WERI-Rb-1 (cell line): ENCODE measurements around the gene TMEM185A.
"Not testable (repeated sequence)": the region's sequence is repeated elsewhere in the genome, so short reads cannot be mapped to it uniquely, and the experiment has no call there.

Experiments
- DNase-seq: peaks from one replicate; pipeline ENCODE4 v3.0.0-alpha.2; 2020
- H3K27ac ChIP-seq: fragments of 250-450 bp; sonication (Bioruptor Pico); 2 replicates; pipeline ENCODE4 v1.5.1; 2020; ENCODE audit warnings: mild to moderate bottlenecking, moderate library complexity
- H3K27me3 ChIP-seq: fragments of 250-450 bp; sonication (Bioruptor Pico); 2 replicates; pipeline ENCODE4 v1.5.1; 2021; ENCODE audit warnings: mild to moderate bottlenecking, low read depth, moderate library complexity; ENCODE audit not compliant: insufficient read depth, severe bottlenecking
- H3K36me3 ChIP-seq: fragments of 250-450 bp; sonication (Bioruptor Pico); 2 replicates; pipeline ENCODE4 v1.5.1; 2020; ENCODE audit warnings: mild to moderate bottlenecking, moderate library complexity
- H3K4me3 ChIP-seq: 2 replicates; pipeline ENCODE4 v1.5.1; 2011; ENCODE audit warnings: low read depth, mild to moderate bottlenecking, control low read depth, low read length
- H3K9me3 ChIP-seq: fragments of 250-450 bp; sonication (Bioruptor Pico); 2 replicates; pipeline ENCODE4 v1.5.1; 2021; ENCODE audit warnings: mild to moderate bottlenecking, moderate library complexity; ENCODE audit not compliant: severe bottlenecking
- TF ChIP-seq, protein P1 (sequence below): IDR thresholded peaks from 2 replicates; pipeline ENCODE4 v1.5.1; 2011; ENCODE audit warnings: low read depth, mild to moderate bottlenecking, control low read depth, inconsistent platforms, low read length

TMEM185A gene

GRCh38 chrX:149570668-149571067 lies 60.9 kb downstream of the TMEM185A start:
- no peak for DNase-seq
- Histone ChIP-seq H3K36me3 (no peaks in the 10 kb centered on the region), H3K27ac (no peak overlapping the region), H3K4me3 (no peak overlapping the region), H3K27me3 (peaks cover 37% of the 10 kb centered on the region), H3K9me3 (no peaks in the 10 kb centered on the region)
- TF ChIP-seq, protein P1, sequence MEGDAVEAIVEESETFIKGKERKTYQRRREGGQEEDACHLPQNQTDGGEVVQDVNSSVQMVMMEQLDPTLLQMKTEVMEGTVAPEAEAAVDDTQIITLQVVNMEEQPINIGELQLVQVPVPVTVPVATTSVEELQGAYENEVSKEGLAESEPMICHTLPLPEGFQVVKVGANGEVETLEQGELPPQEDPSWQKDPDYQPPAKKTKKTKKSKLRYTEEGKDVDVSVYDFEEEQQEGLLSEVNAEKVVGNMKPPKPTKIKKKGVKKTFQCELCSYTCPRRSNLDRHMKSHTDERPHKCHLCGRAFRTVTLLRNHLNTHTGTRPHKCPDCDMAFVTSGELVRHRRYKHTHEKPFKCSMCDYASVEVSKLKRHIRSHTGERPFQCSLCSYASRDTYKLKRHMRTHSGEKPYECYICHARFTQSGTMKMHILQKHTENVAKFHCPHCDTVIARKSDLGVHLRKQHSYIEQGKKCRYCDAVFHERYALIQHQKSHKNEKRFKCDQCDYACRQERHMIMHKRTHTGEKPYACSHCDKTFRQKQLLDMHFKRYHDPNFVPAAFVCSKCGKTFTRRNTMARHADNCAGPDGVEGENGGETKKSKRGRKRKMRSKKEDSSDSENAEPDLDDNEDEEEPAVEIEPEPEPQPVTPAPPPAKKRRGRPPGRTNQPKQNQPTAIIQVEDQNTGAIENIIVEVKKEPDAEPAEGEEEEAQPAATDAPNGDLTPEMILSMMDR = no peak

DNA sequence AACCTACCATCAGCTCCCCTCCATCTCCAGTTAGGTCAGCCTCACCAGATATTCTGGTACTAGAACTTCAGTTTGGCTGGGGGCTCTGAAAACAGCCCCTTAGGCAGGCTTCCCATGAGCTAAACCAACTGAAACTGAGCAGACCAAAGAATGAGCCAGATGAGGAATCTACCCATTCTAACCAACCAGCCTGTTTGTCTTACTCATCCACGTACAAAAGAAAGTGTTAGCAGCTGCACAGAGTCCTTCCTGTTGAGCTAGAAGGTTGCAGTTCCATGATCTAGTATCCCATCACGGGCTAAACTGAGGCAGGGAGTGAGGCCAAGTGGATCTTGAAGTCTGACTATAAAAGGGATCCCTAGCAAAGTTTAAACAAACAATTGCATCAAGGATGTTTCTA lies 61.8 kb downstream of the TMEM185A start:
- TF ChIP-seq, protein P1 = no peak
- Histone ChIP-seq H3K9me3 (no peaks in the 10 kb centered on the region), H3K4me3 (no peak overlapping the region), H3K27ac (no peak overlapping the region), H3K36me3 (no peaks in the 10 kb centered on the region), H3K27me3 (peaks cover 43% of the 10 kb centered on the region)
- no peak for DNase-seq

- DNase-seq = no peak
- Histone ChIP-seq H3K27ac (no peak overlapping the region), H3K36me3 (no peaks in the 10 kb centered on the region), H3K27me3 (peaks cover 44% of the 10 kb centered on the region), H3K9me3 (peaks cover 2% of the 10 kb centered on the region), H3K4me3 (no peak overlapping the region)
- TF ChIP-seq, protein P1 = no peak
Observed at GRCh38 chrX:149568701-149569296, 62.8 kb downstream of the TMEM185A start.

DNA sequence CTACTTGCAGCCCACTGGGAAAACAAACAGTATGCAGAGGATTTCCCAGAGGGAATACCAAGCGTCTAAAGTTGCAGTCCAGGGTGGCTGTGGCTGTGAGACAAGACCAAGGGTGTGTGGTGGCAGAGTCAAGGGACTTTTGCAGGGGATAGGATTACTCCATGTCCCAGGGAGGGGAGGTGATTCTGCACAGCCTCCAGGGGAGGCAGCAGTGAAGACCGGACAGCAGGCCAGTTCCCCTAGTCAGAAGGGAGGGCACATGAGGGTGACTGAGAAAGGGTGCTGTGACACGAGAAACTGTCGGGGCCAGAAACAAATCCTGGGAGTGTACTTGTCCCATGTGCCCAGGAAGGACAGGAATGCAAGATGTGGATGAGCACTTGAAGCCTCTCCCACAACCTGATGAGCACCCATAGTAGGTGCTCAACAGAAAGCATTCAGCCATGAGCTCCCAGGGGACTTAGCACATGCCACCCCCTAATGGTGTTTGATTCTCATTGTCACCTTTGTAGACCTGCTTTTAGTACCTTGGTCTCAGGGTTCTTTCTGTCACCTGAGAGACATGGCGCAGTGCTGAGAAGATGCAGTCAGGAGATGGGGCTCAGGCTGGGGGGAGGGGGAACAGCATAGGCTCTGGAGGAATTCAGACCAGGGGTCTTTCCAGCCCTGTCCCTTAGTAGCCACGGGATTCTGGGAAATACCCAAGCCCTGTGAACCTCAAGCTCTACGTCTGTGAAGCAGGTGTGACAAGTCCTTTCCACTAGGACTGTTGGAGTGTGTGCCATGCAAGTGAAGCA lies 63.8 kb downstream of the TMEM185A start:
- TF ChIP-seq, protein P1 = no peak
- no peak overlapping the region for H3K4me3 ChIP-seq
- H3K27me3 ChIP-seq = peaks cover 48% of the 10 kb centered on the region
- no peaks in the 10 kb centered on the region for H3K36me3 ChIP-seq
- no peak overlapping the region for H3K27ac ChIP-seq
- DNase-seq = no peak
- H3K9me3 ChIP-seq = peaks cover 3% of the 10 kb centered on the region

GRCh38 chrX:149563359-149563758 lies 68.2 kb downstream of the TMEM185A start:
- H3K4me3 ChIP-seq = no peak overlapping the region
- TF ChIP-seq, protein P1 = no peak
- peaks cover 3% of the 10 kb centered on the region for H3K9me3 ChIP-seq
- H3K36me3 ChIP-seq = no peaks in the 10 kb centered on the region
- peaks cover 24% of the 10 kb centered on the region for H3K27me3 ChIP-seq
- no peak for DNase-seq
- H3K27ac ChIP-seq = no peak overlapping the region

GRCh38 chrX:149555251-149555650 lies 76.3 kb downstream of the TMEM185A start:
- not testable (repeated sequence) for H3K27me3 ChIP-seq, H3K36me3 ChIP-seq, H3K27ac ChIP-seq, DNase-seq, H3K9me3 ChIP-seq, H3K4me3 ChIP-seq

- not testable (repeated sequence) for H3K9me3 ChIP-seq, H3K36me3 ChIP-seq, H3K27me3 ChIP-seq, H3K27ac ChIP-seq, DNase-seq, H3K4me3 ChIP-seq
Observed at GRCh38 chrX:149551939-149552248, 79.7 kb downstream of the TMEM185A start.

- not testable (repeated sequence) for H3K9me3 ChIP-seq, H3K27ac ChIP-seq, DNase-seq, H3K27me3 ChIP-seq, H3K36me3 ChIP-seq, H3K4me3 ChIP-seq
Observed at GRCh38 chrX:149551245-149551938, 80.2 kb downstream of the TMEM185A start.

DNA sequence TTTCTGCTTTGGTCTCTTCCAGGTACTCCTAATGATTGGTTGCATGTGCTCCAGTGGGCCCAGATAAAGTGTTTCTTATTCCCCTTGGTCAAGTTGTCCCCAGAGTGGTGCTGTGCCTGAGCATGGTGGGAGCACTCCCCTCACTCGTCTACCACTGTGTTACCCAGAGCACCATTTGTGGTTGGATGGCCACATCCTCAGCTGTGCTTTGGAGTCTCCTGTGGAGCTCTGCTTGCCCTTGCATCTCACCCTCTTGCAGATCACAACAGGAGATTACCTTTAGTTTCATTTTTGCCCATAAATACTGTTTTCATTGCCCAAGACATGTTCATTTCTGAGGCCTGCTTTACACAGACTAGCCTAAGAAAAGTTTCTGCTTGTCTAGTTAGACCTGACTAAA lies 81.1 kb downstream of the TMEM185A start:
- not testable (repeated sequence) for H3K9me3 ChIP-seq, H3K27me3 ChIP-seq, H3K27ac ChIP-seq, H3K4me3 ChIP-seq, DNase-seq, H3K36me3 ChIP-seq
